WTC11 (cell line): Measurements from ENCODE around the gene ARFIP1.

Experiments
- CTCF ChIP-seq: fragments of 200-600 bp; IDR thresholded peaks from 2 replicates; pipeline ENCODE4 v1.8.0; 2022; ENCODE audit warnings: antibody characterized with exemption
- FOXK1 ChIP-seq: sonication (generic); formaldehyde crosslinking; IDR thresholded peaks from 2 replicates; pipeline ENCODE4 v1.8.0; 2022; ENCODE audit warnings: mild to moderate bottlenecking, moderate library complexity, missing genetic modification reagents
- RELA ChIP-seq: sonication (generic); formaldehyde crosslinking; IDR thresholded peaks from 2 replicates; pipeline ENCODE4 v1.8.1; 2022; ENCODE audit warnings: missing genetic modification reagents, mild to moderate bottlenecking, borderline replicate concordance
- ZNF232 ChIP-seq: sonication (generic); formaldehyde crosslinking; IDR thresholded peaks from 2 replicates; pipeline ENCODE4 v1.8.0; 2022; ENCODE audit warnings: mild to moderate bottlenecking, missing genetic modification reagents
- ZNF263 ChIP-seq: sonication (generic); formaldehyde crosslinking; IDR thresholded peaks from 2 replicates; pipeline ENCODE4 v1.8.1; 2022; ENCODE audit warnings: low read depth, mild to moderate bottlenecking, moderate library complexity, missing genetic modification reagents
- TF ChIP-seq, protein P1 (sequence below): sonication (generic); formaldehyde crosslinking; IDR thresholded peaks from 2 replicates; pipeline ENCODE4 v1.8.1; 2022; ENCODE audit warnings: low read depth, mild to moderate bottlenecking, moderate library complexity, missing genetic modification reagents, borderline replicate concordance
- TF ChIP-seq, protein P2 (sequence below): fragments of 250-450 bp; sonication (Bioruptor Pico); IDR thresholded peaks from 2 replicates; pipeline ENCODE4 v2.1.2; 2022; ENCODE audit warnings: mild to moderate bottlenecking, moderate library complexity

DNA sequence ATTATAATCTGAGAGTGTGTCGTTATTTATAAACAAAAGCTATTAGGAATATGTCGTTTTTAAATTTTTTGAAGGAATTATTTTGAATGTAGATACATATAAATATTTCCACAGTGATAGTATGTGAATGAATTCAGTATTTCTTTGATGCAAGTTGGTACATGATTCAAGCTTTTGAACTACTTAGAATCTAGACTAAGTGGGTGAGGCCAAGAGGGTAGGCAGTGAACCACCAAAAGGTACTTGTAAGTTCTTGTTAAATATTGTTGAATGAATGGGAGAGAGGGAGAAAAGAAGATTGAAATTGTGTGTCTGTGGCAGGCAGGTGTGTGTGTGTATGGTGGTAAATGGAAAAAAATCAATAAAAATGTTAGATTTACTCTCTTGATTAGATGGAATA is 69.6 kb downstream of the ARFIP1 start:
- no peak for TF ChIP-seq CTCF
- TF ChIP-seq, protein P1, sequence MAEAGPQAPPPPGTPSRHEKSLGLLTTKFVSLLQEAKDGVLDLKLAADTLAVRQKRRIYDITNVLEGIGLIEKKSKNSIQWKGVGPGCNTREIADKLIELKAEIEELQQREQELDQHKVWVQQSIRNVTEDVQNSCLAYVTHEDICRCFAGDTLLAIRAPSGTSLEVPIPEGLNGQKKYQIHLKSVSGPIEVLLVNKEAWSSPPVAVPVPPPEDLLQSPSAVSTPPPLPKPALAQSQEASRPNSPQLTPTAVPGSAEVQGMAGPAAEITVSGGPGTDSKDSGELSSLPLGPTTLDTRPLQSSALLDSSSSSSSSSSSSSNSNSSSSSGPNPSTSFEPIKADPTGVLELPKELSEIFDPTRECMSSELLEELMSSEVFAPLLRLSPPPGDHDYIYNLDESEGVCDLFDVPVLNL (CRISPR knock-in tag): no peak
- TF ChIP-seq, protein P2, sequence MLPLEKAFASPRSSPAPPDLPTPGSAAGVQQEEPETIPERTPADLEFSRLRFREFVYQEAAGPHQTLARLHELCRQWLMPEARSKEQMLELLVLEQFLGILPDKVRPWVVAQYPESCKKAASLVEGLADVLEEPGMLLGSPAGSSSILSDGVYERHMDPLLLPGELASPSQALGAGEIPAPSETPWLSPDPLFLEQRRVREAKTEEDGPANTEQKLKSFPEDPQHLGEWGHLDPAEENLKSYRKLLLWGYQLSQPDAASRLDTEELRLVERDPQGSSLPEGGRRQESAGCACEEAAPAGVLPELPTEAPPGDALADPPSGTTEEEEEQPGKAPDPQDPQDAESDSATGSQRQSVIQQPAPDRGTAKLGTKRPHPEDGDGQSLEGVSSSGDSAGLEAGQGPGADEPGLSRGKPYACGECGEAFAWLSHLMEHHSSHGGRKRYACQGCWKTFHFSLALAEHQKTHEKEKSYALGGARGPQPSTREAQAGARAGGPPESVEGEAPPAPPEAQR (CRISPR knock-in tag): no peak
- TF ChIP-seq ZNF263 (CRISPR knock-in tag): no peak
- TF ChIP-seq ZNF232: no peak
- no peak for TF ChIP-seq FOXK1
- TF ChIP-seq RELA (CRISPR knock-in tag): no peak
